A673 (cell line): ENCODE results near the gene SMIM21. TPM values are rescaled to one million over a fixed set of nuclear protein-coding genes. Genes with fewer than 3 reads are reported as not detected.

ENCODE experiments used
- BruUV-seq: library from RNA; stranded (reverse); fragments of 400-500 nt; replicated peaks from 2 replicates; lab custom pipeline; 2021; lab: Mats Ljungman, UMichigan
- CTCF ChIA-PET: fragments of 300-600 bp; sonication (Branson Sonifier 250); formaldehyde crosslinking; loops from one replicate; lab custom pipeline; 2022; ENCODE audit warnings: antibody characterized with exemption; lab: Charles Lee
- POLR2A ChIA-PET: fragments of 300-600 bp; sonication (Branson Sonifier 250); formaldehyde crosslinking; loops from one replicate; lab custom pipeline; 2022; ENCODE audit warnings: antibody characterized with exemption; ENCODE audit not compliant: low non-redundant PET; lab: Charles Lee
- DNase-seq: peaks from one replicate; pipeline ENCODE4 v3.0.0-alpha.2; 2015; ENCODE audit warnings: low spot score
- H3K27ac ChIP-seq: fragments of 200-600 bp; sonication (generic); 2 replicates; pipeline ENCODE4 v1.5.1; 2016; ENCODE audit warnings: mixed run types, low read depth, mild to moderate bottlenecking, mixed read lengths, antibody characterized with exemption, low read length; ENCODE audit not compliant: poor library complexity, severe bottlenecking
- H3K27me3 ChIP-seq: fragments of 200-600 bp; sonication (generic); replicated peaks from 2 replicates; pipeline ENCODE4 v1.6.1; 2017; ENCODE audit warnings: mixed run types, low read depth, mild to moderate bottlenecking, mixed read lengths, antibody characterized with exemption, low read length; ENCODE audit not compliant: insufficient read depth, poor library complexity
- H3K36me3 ChIP-seq: fragments of 200-600 bp; sonication (generic); 2 replicates; pipeline ENCODE4 v1.6.1; 2016; ENCODE audit warnings: mixed run types, mild to moderate bottlenecking, mixed read lengths, antibody characterized with exemption, low read length; ENCODE audit not compliant: insufficient read depth, poor library complexity, severe bottlenecking
- H3K4me1 ChIP-seq: fragments of 200-600 bp; sonication (generic); 2 replicates; pipeline ENCODE4 v1.6.1; 2017; ENCODE audit warnings: mixed run types, mild to moderate bottlenecking, mixed read lengths, antibody characterized with exemption, low read length; ENCODE audit not compliant: insufficient read depth, poor library complexity, severe bottlenecking
- H3K4me3 ChIP-seq: fragments of 200-600 bp; sonication (generic); 2 replicates; pipeline ENCODE4 v1.5.1; 2016; ENCODE audit warnings: low read depth, mixed run types, mild to moderate bottlenecking, mixed read lengths, low read length; ENCODE audit not compliant: poor library complexity, severe bottlenecking
- H3K9me3 ChIP-seq: fragments of 200-600 bp; sonication (generic); 2 replicates; pipeline ENCODE4 v1.6.1; 2016; ENCODE audit warnings: mixed run types, low read depth, mild to moderate bottlenecking, mixed read lengths, antibody characterized with exemption, low read length; ENCODE audit not compliant: poor library complexity, severe bottlenecking
- CTCF ChIP-seq: fragments of 300-800, 200-600 bp; sonication (generic); conservative IDR thresholded peaks from 2 replicates; pipeline ENCODE4 v1.5.1; 2017; ENCODE audit warnings: low read depth, mild to moderate bottlenecking, antibody characterized with exemption, low read length, moderate library complexity, mixed read lengths
- EZH2 ChIP-seq: fragments of 200-600 bp; sonication (generic); IDR thresholded peaks from 2 replicates; pipeline ENCODE4 v1.6.1; 2017; ENCODE audit warnings: borderline replicate concordance, low read depth, mild to moderate bottlenecking, mixed read lengths, antibody characterized with exemption, low read length; ENCODE audit not compliant: poor library complexity, severe bottlenecking
- intact Hi-C: fragments of 100-400 bp; cut with micrococcal nuclease; formaldehyde crosslinking; loops from one replicate; pipeline ENCODE4 v1.10.0; 2022; ENCODE audit not compliant: unreplicated experiment
- total RNA-seq: library from RNA; stranded (reverse); gene quantifications from 2 replicates; pipeline ENCODE4 v1.2.3, GENCODE V29; 2021

SMIM21 gene
- total RNA-seq, 1 experiment from 2014 or later, result not detected

DNA sequence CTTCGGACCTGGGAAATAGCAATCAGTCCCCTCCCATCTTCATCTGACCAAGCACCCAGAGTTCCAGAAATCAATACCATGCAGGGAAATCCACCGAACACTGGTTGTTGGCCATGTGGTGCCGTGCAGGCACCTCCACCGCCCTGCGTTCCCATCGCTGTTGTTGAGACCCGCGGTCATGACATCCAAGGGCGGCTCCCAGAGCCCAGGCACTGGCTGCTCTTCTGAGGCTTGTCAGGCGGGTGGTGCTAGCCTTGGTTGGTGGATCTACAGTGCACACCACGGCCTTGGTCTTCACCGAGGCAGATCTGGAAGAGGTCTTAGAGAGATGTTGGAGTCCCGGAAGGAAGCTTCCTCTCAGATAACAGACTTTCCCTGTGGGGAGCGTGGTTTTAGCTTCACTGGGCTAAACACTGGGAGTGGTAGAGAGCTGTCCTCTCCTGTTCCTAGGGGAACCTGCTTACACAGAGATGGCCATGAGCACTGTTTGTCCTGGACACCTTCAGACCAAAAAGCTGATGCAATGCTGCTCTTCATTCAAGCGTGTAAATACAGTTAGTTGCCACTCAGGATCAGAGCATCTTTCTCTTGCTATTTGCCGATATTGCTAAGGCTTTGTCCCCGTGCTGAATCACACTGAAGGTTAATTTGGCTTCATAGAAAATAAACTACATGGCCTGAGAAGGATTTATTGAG is 58.3 kb downstream of the SMIM21 start:
- Histone ChIP-seq H3K36me3 (no peaks in the 10 kb centered on the region), H3K9me3 (no peaks in the 10 kb centered on the region), H3K27ac (no peak overlapping the region), H3K27me3 (no peaks in the 10 kb centered on the region), H3K4me1 (no peaks in the 10 kb centered on the region), H3K4me3 (no peak overlapping the region)
- POLR2A ChIA-PET, result no interaction called here
- TF ChIP-seq CTCF (no peak), EZH2 (no peak)
- CTCF ChIA-PET, result interaction anchor here (0.6 kb wide), 1 partner anchor 889 kb away, joined by 3 read pairs; no protein-coding TSS in a partner anchor
- intact Hi-C loops, result no loop called here
- no TSS peak for BruUV-seq
- no peak for DNase-seq

DNA sequence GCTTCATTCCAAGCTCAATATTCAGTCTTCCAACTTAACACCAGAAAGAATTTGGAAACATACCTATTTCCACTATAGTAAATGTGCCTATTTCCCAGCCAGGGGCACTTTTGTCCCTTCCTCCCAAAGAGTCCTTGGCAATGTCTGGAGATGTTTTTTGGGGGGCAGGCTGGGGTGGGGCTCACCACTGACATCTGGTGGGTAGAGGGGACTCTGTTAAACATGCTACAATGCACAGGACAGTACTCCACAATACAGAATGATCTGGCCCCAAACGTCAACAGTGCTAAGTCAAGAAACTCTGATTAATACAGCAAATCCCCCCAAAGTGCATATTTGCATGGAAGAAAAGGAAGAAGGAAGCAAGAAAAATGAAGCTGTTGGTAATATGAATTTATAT is 61.7 kb downstream of the SMIM21 start:
- H3K36me3 ChIP-seq, result no peaks in the 10 kb centered on the region
- no peak overlapping the region for H3K4me3 ChIP-seq
- no peak overlapping the region for H3K27ac ChIP-seq
- H3K4me1 ChIP-seq, result no peaks in the 10 kb centered on the region
- DNase-seq, result no peak
- BruUV-seq, result no TSS peak
- H3K9me3 ChIP-seq, result no peaks in the 10 kb centered on the region
- intact Hi-C loops, result no loop called here
- peaks cover 6% of the 10 kb centered on the region for H3K27me3 ChIP-seq
- TF ChIP-seq CTCF (no peak), EZH2 (no peak)
- ChIA-PET CTCF (no interaction called here), POLR2A (no interaction called here)

- Histone ChIP-seq H3K4me3 (no peak overlapping the region), H3K27ac (no peak overlapping the region), H3K27me3 (peaks cover 6% of the 10 kb centered on the region), H3K36me3 (no peaks in the 10 kb centered on the region), H3K9me3 (no peaks in the 10 kb centered on the region), H3K4me1 (no peaks in the 10 kb centered on the region)
- intact Hi-C loops, result no loop called here
- CTCF ChIA-PET, result no interaction called here
- BruUV-seq, result no TSS peak
- TF ChIP-seq CTCF (no peak), EZH2 (no peak)
- POLR2A ChIA-PET, result no interaction called here
- DNase-seq, result no peak
These were observed 62.3 kb downstream of the SMIM21 start for GRCh38 chr18:75365254-75365629.
